Calu3 (cell line): ENCODE measurements around the gene TSHZ2. TPM values are rescaled to one million over a fixed set of nuclear protein-coding genes. Genes with fewer than 3 reads are reported as not detected.

ENCODE experiments used
- BruUV-seq: library from RNA; stranded (reverse); fragments of 400-500 nt; replicated peaks from 2 replicates; lab custom pipeline; 2021; lab: Mats Ljungman, UMichigan
- CTCF ChIA-PET: fragments of 300-600 bp; sonication (Branson Sonifier 250); formaldehyde crosslinking; loops from one replicate; lab custom pipeline; 2022; ENCODE audit warnings: antibody characterized with exemption; lab: Charles Lee
- DNase-seq: peaks from one replicate; pipeline ENCODE4 v3.0.0; 2022
- H3K27ac Mint-ChIP-seq: one replicate; pipeline ENCODE4 v1.8.0; 2022; ENCODE audit warnings: mixed read lengths; ENCODE audit not compliant: unreplicated experiment
- H3K27me3 Mint-ChIP-seq: one replicate; pipeline ENCODE4 v1.8.0; 2022; ENCODE audit warnings: mixed read lengths; ENCODE audit not compliant: unreplicated experiment
- H3K36me3 Mint-ChIP-seq: one replicate; pipeline ENCODE4 v1.8.0; 2022; ENCODE audit warnings: mild to moderate bottlenecking, moderate library complexity, mixed read lengths; ENCODE audit not compliant: insufficient read depth, unreplicated experiment
- H3K4me1 Mint-ChIP-seq: one replicate; pipeline ENCODE4 v1.8.0; 2022; ENCODE audit warnings: mild to moderate bottlenecking, low read depth, mixed read lengths; ENCODE audit not compliant: unreplicated experiment
- H3K4me3 Mint-ChIP-seq: one replicate; pipeline ENCODE4 v1.8.0; 2022; ENCODE audit warnings: mild to moderate bottlenecking, low read depth, moderate library complexity, mixed read lengths; ENCODE audit not compliant: unreplicated experiment
- H3K9me3 Mint-ChIP-seq: one replicate; pipeline ENCODE4 v1.8.0; 2022; ENCODE audit warnings: low read depth, mixed read lengths; ENCODE audit not compliant: unreplicated experiment
- CTCF ChIP-seq: fragments of 200-600 bp; IDR thresholded peaks from one replicate; pipeline ENCODE4 v1.8.0; 2022; ENCODE audit warnings: antibody characterized with exemption; ENCODE audit not compliant: unreplicated experiment
- intact Hi-C: fragments of 100-400 bp; cut with micrococcal nuclease; formaldehyde crosslinking; loops from one replicate; pipeline ENCODE4 v1.10.0; 2022; ENCODE audit not compliant: unreplicated experiment
- total RNA-seq: library from RNA; stranded (reverse); gene quantifications from 2 replicates; pipeline ENCODE4 v1.2.3, GENCODE V29; 2022

TSHZ2 gene
- total RNA-seq, 1 experiment from 2014 or later, result not detected

- no TSS peak for BruUV-seq
- Mint-ChIP-seq H3K36me3 (no peaks in the 10 kb centered on the region), H3K4me3 (no peak overlapping the region), H3K4me1 (no peaks in the 10 kb centered on the region), H3K27ac (no peak overlapping the region), H3K9me3 (no peaks in the 10 kb centered on the region), H3K27me3 (peaks cover 46% of the 10 kb centered on the region)
- DNase-seq, result no peak
- intact Hi-C loops, result no loop called here
- CTCF ChIA-PET, result no interaction called here
- TF ChIP-seq CTCF, result no peak
Measured at GRCh38 chr20:53495398-53496092, 523.4 kb downstream of the TSHZ2 start.

GRCh38 chr20:53497246-53497645 is 525.1 kb downstream of the TSHZ2 start:
- no peak overlapping the region for H3K27ac Mint-ChIP-seq
- no peak for TF ChIP-seq CTCF
- H3K36me3 Mint-ChIP-seq, result no peaks in the 10 kb centered on the region
- no TSS peak for BruUV-seq
- CTCF ChIA-PET, result no interaction called here
- H3K4me3 Mint-ChIP-seq, result no peak overlapping the region
- no peaks in the 10 kb centered on the region for H3K9me3 Mint-ChIP-seq
- H3K4me1 Mint-ChIP-seq, result no peaks in the 10 kb centered on the region
- DNase-seq, result no peak
- intact Hi-C loops, result no loop called here
- peaks cover 31% of the 10 kb centered on the region for H3K27me3 Mint-ChIP-seq

GRCh38 chr20:53498341-53498740 is 526.2 kb downstream of the TSHZ2 start:
- Mint-ChIP-seq H3K4me3 (no peak overlapping the region), H3K4me1 (no peaks in the 10 kb centered on the region), H3K27ac (no peak overlapping the region), H3K36me3 (no peaks in the 10 kb centered on the region), H3K9me3 (no peaks in the 10 kb centered on the region), H3K27me3 (peaks cover 31% of the 10 kb centered on the region)
- no TSS peak for BruUV-seq
- TF ChIP-seq CTCF, result no peak
- no peak for DNase-seq
- CTCF ChIA-PET, result interaction anchor here (0.6 to 0.7 kb wide), 3 partner anchors 16 to 1011 kb away, joined by 3 to 6 read pairs (median 3); no protein-coding TSS in a partner anchor
- intact Hi-C loops, result no loop called here

DNA sequence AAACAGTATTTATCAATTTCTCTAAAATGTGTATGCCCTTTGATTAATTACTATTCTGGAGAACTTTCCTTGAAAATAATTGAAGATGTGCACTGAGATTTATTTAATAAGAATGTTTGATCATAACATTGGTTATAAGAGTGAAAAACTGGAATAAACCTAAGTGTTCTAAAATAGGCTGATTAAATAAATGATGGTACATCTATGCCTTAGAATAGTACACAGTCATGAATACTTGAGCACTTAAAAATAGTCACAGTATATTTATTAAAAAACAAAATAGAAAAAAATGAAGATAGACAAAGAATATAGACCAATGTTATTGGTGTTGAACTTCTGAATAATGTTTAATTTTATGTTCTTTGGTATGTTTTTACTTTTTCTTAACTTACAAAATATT is 528.5 kb downstream of the TSHZ2 start:
- no peak for TF ChIP-seq CTCF
- H3K27me3 Mint-ChIP-seq, result peaks cover 25% of the 10 kb centered on the region
- BruUV-seq, result no TSS peak
- no peak overlapping the region for H3K27ac Mint-ChIP-seq
- no peaks in the 10 kb centered on the region for H3K9me3 Mint-ChIP-seq
- no peak overlapping the region for H3K4me3 Mint-ChIP-seq
- no peak for DNase-seq
- H3K4me1 Mint-ChIP-seq, result no peaks in the 10 kb centered on the region
- CTCF ChIA-PET, result interaction anchor here (0.7 to 1.4 kb wide), 3 partner anchors 14 to 16 kb away, joined by 3 to 7 read pairs (median 5); no protein-coding TSS in a partner anchor
- intact Hi-C loops, result no loop called here
- H3K36me3 Mint-ChIP-seq, result no peaks in the 10 kb centered on the region
